SK-N-MC (cell line): ENCODE results near the gene ORC4.

Source experiments
- EZH2 ChIP-seq: fragments of 200-600 bp; sonication (generic); IDR thresholded peaks from one replicate; pipeline ENCODE4 v1.6.1; 2017; ENCODE audit warnings: antibody characterized with exemption
- POLR2AphosphoS5 ChIP-seq: IDR thresholded peaks from 2 replicates; pipeline ENCODE4 v1.6.1; 2012; ENCODE audit warnings: mild to moderate bottlenecking, low read depth, low read length, borderline replicate concordance

DNA sequence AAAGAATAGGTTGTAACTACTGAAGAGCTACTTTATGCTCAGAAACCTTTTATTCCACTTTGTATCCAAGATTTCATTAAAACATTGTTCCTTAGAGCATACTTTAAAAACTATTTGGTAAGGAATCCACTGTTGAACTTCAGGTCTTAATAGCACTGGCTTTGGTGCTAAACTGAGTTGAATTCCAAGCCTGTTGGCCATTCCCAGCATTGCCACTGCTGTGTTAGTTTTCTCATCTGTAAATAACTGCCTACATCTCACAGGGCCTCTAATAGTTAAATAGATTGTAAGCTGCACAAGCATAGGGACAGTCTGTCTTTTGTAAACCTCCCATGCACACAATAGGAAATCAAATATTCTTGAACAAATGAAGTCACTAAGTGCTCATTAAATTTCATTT lies 86.6 kb downstream of the ORC4 start:
- no peak for TF ChIP-seq EZH2
- TF ChIP-seq POLR2AphosphoS5 = no peak
